ENCODE measurements around the gene NAPEPLD.
"Not testable (repeated sequence)": the region's sequence is repeated elsewhere in the genome, so short reads cannot be mapped to it uniquely, and the experiment has no call there.

DNA sequence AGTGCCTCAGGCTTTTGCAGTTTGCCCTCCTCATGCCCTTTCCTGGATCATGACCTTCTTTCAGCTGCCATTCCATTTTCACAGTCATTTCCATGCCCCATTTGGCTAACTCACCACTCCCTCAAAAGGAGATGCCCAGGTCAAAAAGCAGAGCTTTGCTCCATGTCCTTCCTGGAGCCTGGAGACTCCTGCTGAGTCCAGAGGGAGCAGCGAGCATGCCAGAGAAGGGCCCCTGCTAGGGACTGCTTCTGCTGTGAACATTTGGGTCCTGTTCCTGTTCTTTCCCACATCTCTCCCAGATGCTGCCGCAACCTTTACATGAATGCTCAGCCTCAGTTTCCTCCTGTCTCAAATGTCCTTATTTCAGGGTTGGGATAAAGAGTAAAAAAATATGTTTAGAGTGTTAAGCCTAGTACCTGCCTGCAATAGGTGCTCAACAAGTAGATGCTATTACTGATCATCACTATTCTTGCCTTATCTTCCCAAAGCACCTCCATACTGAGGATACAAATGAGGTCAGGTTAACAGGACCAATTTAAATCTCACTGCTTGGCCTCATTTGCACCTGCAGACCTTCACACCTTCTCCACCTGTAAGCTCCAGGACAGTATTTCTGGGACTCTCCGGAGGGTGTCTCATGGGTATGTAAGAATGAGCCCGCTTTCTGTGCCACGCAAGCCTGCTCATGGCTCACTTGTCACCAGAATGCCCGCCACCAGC lies 23.0 kb upstream of the NAPEPLD start:
- not testable (repeated sequence) for TF ChIP-seq SUZ12 (IDR thresholded peaks at IDR 0.05; ENCODE audit: extremely low read depth, insufficient read depth, insufficient read length); ZNF274 (IDR thresholded peaks at IDR 0.05; ENCODE audit: low read depth, low read length)
